Endothelial cell of umbilical vein (primary cell): ENCODE measurements around the gene FRMD7. TPM values are rescaled to one million over a fixed set of nuclear protein-coding genes. Genes with fewer than 3 reads are reported as not detected.

ENCODE experiments used
- BruUV-seq: library from RNA; stranded (reverse); fragments of 400-500 nt; replicated peaks from 2 replicates; lab custom pipeline; 2021; lab: Mats Ljungman, UMichigan
- CTCF ChIA-PET: fragments of 300-600, 350-600 bp; sonication (Branson Sonifier 250); formaldehyde crosslinking; loops from one replicate; lab custom pipeline; 2021; ENCODE audit warnings: antibody characterized with exemption, inconsistent platforms; lab: Charles Lee
- POLR2A ChIA-PET: fragments of 300-600, 350-600 bp; sonication (Branson Sonifier 250); formaldehyde crosslinking; loops from one replicate; lab custom pipeline; 2021; ENCODE audit warnings: antibody characterized with exemption, inconsistent platforms; lab: Charles Lee
- DNase-seq: peaks from one replicate; pipeline ENCODE4 v3.0.0-alpha.2; 2011; ENCODE audit warnings: low read depth, low spot score
- FAIRE-seq: peaks from 2 replicates; lab custom pipeline; 2011; peaks lifted over from hg19 to GRCh38; lab: Jason Lieb, UNC
- H2AFZ ChIP-seq: 2 replicates; pipeline ENCODE4 v1.6.0; 2012; ENCODE audit warnings: low read depth, low read length, control low read depth, inconsistent platforms
- H3K27ac ChIP-seq: 2 replicates; pipeline ENCODE4 v1.5.1; 2011; ENCODE audit warnings: low read depth, mild to moderate bottlenecking, control low read depth, low read length, moderate library complexity; ENCODE audit not compliant: insufficient read depth
- H3K27me3 ChIP-seq, 2 experiments: 2 replicates each; pipeline versions ENCODE4 v1.6.0 to v1.6.1; 2011; ENCODE audit warnings: low read length in 2 of 2, mixed read lengths in 1 of 2; ENCODE audit not compliant: control insufficient read depth in 2 of 2, insufficient read depth in 2 of 2
- H3K36me3 ChIP-seq, 2 experiments: 2 replicates in 1 of 2; 3 replicates in 1 of 2; pipeline ENCODE4 v1.5.1; 2011; ENCODE audit warnings: low read length in 2 of 2, mild to moderate bottlenecking in 1 of 2, moderate library complexity in 1 of 2; ENCODE audit not compliant: control insufficient read depth in 2 of 2, insufficient read depth in 2 of 2; ENCODE audit errors: extremely low read depth in 1 of 2
- H3K4me1 ChIP-seq: 3 replicates; pipeline ENCODE4 v1.5.1; 2011; ENCODE audit warnings: mild to moderate bottlenecking, low read length; ENCODE audit not compliant: control insufficient read depth, insufficient read depth; ENCODE audit errors: extremely low read depth
- H3K4me2 ChIP-seq: 2 replicates; pipeline ENCODE4 v1.6.1; 2011; ENCODE audit warnings: low read length, control low read depth, mixed read lengths; ENCODE audit not compliant: insufficient read depth
- H3K4me3 ChIP-seq, 3 experiments: fragments of 200-600 bp in 1 of 3; sonication (generic), shearing (Covaris generic) in 1 of 3; replicated peaks in 1 of 3; 2 replicates each; pipeline ENCODE4 v1.5.1; 2011 to 2016; ENCODE audit warnings: control low read depth in 3 of 3, low read length in 3 of 3, mild to moderate bottlenecking in 2 of 3, inconsistent platforms in 1 of 3, low read depth in 1 of 3, moderate library complexity in 1 of 3; ENCODE audit not compliant: insufficient read depth in 1 of 3
- H3K79me2 ChIP-seq: 2 replicates; pipeline ENCODE4 v1.6.0; 2012; ENCODE audit warnings: low read length, inconsistent platforms; ENCODE audit not compliant: control insufficient read depth, insufficient read depth
- H3K9ac ChIP-seq: replicated peaks from 2 replicates; pipeline ENCODE3; 2011; ENCODE audit warnings: low read length, control low read depth; ENCODE audit not compliant: insufficient read depth; ENCODE audit errors: extremely low read depth
- H3K9me1 ChIP-seq: replicated peaks from 3 replicates; pipeline ENCODE4 v1.6.0; 2011; ENCODE audit warnings: mild to moderate bottlenecking, low read length; ENCODE audit not compliant: control insufficient read depth, insufficient read depth; ENCODE audit errors: extremely low read depth
- H3K9me3 ChIP-seq: replicated peaks from 2 replicates; pipeline ENCODE4 v1.5.1; 2012; ENCODE audit warnings: low read length, inconsistent platforms; ENCODE audit not compliant: control insufficient read depth, insufficient read depth
- H4K20me1 ChIP-seq: replicated peaks from 2 replicates; pipeline ENCODE3; 2011; ENCODE audit warnings: mild to moderate bottlenecking, low read length; ENCODE audit not compliant: control insufficient read depth, insufficient read depth; ENCODE audit errors: extremely low read depth
- EZH2 ChIP-seq: IDR thresholded peaks from 2 replicates; pipeline ENCODE4 v1.6.1; 2012; ENCODE audit warnings: borderline replicate concordance, low read depth, mild to moderate bottlenecking, moderate library complexity, low read length, inconsistent platforms; ENCODE audit not compliant: severe bottlenecking
- FOS ChIP-seq: IDR thresholded peaks from 2 replicates; pipeline ENCODE4 v1.6.1; 2011; ENCODE audit warnings: mild to moderate bottlenecking, low read length, moderate library complexity, borderline replicate concordance; ENCODE audit not compliant: insufficient read depth
- GATA2 ChIP-seq: IDR thresholded peaks from 2 replicates; pipeline ENCODE4 v1.7.0; 2011; ENCODE audit warnings: low read depth, mild to moderate bottlenecking, moderate library complexity, mixed read lengths, low read length; ENCODE audit not compliant: insufficient read length, insufficient read depth
- JUN ChIP-seq: IDR thresholded peaks from 2 replicates; pipeline ENCODE4 v1.6.1; 2011; ENCODE audit warnings: borderline replicate concordance, low read depth; ENCODE audit not compliant: insufficient read length, insufficient read depth
- MYC ChIP-seq: IDR thresholded peaks from one replicate; pipeline ENCODE4 v1.6.1; 2011; ENCODE audit warnings: mild to moderate bottlenecking, low read depth, low read length
- POLR2A ChIP-seq: IDR thresholded peaks from 2 replicates; pipeline ENCODE4 v1.6.1; 2012; ENCODE audit warnings: low read depth, mild to moderate bottlenecking, control low read depth, low read length
- POLR2AphosphoS5 ChIP-seq: IDR thresholded peaks from 2 replicates; pipeline ENCODE4 v1.6.1; 2012; ENCODE audit warnings: low read depth, mild to moderate bottlenecking, control low read depth, low read length, moderate library complexity; ENCODE audit not compliant: insufficient read depth
- dilution Hi-C: fragments of 300-500 bp; cut with MboI; formaldehyde crosslinking; loops from one replicate; pipeline ENCODE4 v1.15.0; 2019; ENCODE audit warnings: low sequenced_read_pairs; ENCODE audit not compliant: extremely low pct_ligation_motif_present
- intact Hi-C: fragments of 100-400 bp; cut with micrococcal nuclease; formaldehyde crosslinking; loops from one replicate; pipeline ENCODE4 v1.10.0; 2022
- polyA plus RNA-seq, 4 experiments: library from polyadenylated mRNA; depleted of rRNA in 3 of 4; stranded (reverse) in 3 of 4; unstranded in 1 of 4; fragments of >200 nt; gene quantifications; 2 replicates each; pipeline versions ENCODE4 v1.2.1 to v1.2.3, GENCODE V29; 2011 to 2012; ENCODE audit warnings: missing spikeins in 1 of 4
- total RNA-seq: library from RNA; stranded (reverse); gene quantifications from 2 replicates; pipeline ENCODE4 v1.2.3, GENCODE V29; 2021
- TF ChIP-seq, protein P1 (sequence below): IDR thresholded peaks from 2 replicates; pipeline ENCODE4 v1.6.1; 2011; ENCODE audit not compliant: insufficient read depth, insufficient read length
- TF ChIP-seq, protein P2 (sequence below), 2 donors: IDR thresholded peaks; 1 replicate in 1 of 2; 2 replicates in 1 of 2; pipeline ENCODE4 v1.5.1; 2011; ENCODE audit warnings: low read length in 2 of 2, mild to moderate bottlenecking in 2 of 2, moderate library complexity in 2 of 2, control low read depth in 1 of 2, inconsistent platforms in 1 of 2, low read depth in 1 of 2; ENCODE audit not compliant: insufficient read depth in 1 of 2; ENCODE audit errors: extremely low read depth in 1 of 2

FRMD7 gene
- total and polyA plus RNA-seq, 2 donors (not counting 3 experiments of a cell fraction or from before 2014, with no cell fraction given), result not detected

DNA sequence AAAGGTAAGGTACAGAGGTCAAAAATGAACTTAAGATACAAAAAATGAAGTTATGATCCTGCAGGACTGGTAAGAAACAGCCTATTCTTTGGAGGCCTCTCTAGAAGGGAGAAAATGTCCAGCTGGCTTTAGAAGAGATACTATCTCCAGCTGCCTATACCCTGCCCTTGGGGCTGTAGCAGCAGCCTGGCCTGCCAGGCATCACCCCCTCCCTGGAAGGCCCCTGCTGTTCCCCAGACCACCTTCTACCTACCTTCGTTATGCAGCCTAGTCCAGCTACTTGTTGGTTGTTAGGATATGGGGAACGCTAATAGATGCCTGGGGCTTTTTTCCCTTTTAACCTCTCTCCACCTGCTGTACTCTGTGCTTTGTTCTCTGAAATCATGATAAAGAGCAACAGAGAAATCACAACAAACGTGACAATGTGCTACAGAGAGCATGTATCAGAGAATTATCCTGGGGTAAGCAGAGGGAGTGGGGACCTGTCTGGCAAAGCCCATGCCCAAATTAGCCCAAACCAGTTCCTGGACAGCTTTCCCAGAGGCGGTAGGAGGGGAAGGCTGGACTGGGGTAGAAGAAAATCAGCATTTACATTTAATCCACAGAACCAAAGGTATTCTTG is 34.5 kb downstream of the FRMD7 start:
- Histone ChIP-seq H3K9me1 (no peaks in the 10 kb centered on the region), H2AFZ (no peak overlapping the region), H3K79me2 (no peaks in the 10 kb centered on the region), H3K4me3 (no peak overlapping the region), H3K36me3 (no peaks in the 10 kb centered on the region), H3K27ac (no peak overlapping the region), H3K27me3 (no peaks in the 10 kb centered on the region), H3K9ac (no peak overlapping the region), H3K4me1 (no peaks in the 10 kb centered on the region), H3K4me2 (no peak overlapping the region), H4K20me1 (no peaks in the 10 kb centered on the region), H3K9me3 (no peaks in the 10 kb centered on the region)
- ChIA-PET POLR2A (no interaction called here), CTCF (interaction anchor here (1.4 to 4.6 kb wide), 10 partner anchors 10 to 522 kb away, joined by 3 to 113 read pairs (median 9); partner anchors contain the start of genes FRMD7 and RAP2C)
- intact Hi-C loops, result no loop called here
- DNase-seq, result no peak
- dilution Hi-C loops, result no loop called here
- BruUV-seq, result no TSS peak
- FAIRE-seq, result no peak
- TF ChIP-seq POLR2AphosphoS5 (no peak), MYC (no peak), FOS (no peak), EZH2 (no peak), JUN (no peak)
- TF ChIP-seq, protein P1, sequence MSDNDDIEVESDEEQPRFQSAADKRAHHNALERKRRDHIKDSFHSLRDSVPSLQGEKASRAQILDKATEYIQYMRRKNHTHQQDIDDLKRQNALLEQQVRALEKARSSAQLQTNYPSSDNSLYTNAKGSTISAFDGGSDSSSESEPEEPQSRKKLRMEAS, result no peak

GRCh38 chrX:132092439-132093065 is 35.3 kb downstream of the FRMD7 start:
- DNase-seq (peak; percentile 68), FAIRE-seq (peak; percentile 82)
- Histone ChIP-seq H3K4me3 (no peak overlapping the region), H3K27me3 (no peaks in the 10 kb centered on the region), H3K4me1 (no peaks in the 10 kb centered on the region), H2AFZ (no peak overlapping the region), H3K36me3 (no peaks in the 10 kb centered on the region), H3K27ac (no peak overlapping the region), H3K9ac (no peak overlapping the region), H3K9me1 (no peaks in the 10 kb centered on the region), H3K4me2 (no peak overlapping the region), H3K79me2 (no peaks in the 10 kb centered on the region), H3K9me3 (no peaks in the 10 kb centered on the region), H4K20me1 (no peaks in the 10 kb centered on the region)
- ChIA-PET CTCF (interaction anchor here (0.6 to 4.6 kb wide), 38 partner anchors 8 to 551 kb away, joined by 3 to 113 read pairs (median 6); partner anchors contain the start of genes FRMD7 and RAP2C), POLR2A (no interaction called here)
- intact Hi-C loops, result loop anchor here (1.0 kb wide), 1 partner anchor 127 kb away; the partner anchor contains the start of gene RAP2C
- dilution Hi-C loops, result no loop called here
- no peak for TF ChIP-seq POLR2A
- no peak for TF ChIP-seq GATA2
- TF ChIP-seq, protein P2, sequence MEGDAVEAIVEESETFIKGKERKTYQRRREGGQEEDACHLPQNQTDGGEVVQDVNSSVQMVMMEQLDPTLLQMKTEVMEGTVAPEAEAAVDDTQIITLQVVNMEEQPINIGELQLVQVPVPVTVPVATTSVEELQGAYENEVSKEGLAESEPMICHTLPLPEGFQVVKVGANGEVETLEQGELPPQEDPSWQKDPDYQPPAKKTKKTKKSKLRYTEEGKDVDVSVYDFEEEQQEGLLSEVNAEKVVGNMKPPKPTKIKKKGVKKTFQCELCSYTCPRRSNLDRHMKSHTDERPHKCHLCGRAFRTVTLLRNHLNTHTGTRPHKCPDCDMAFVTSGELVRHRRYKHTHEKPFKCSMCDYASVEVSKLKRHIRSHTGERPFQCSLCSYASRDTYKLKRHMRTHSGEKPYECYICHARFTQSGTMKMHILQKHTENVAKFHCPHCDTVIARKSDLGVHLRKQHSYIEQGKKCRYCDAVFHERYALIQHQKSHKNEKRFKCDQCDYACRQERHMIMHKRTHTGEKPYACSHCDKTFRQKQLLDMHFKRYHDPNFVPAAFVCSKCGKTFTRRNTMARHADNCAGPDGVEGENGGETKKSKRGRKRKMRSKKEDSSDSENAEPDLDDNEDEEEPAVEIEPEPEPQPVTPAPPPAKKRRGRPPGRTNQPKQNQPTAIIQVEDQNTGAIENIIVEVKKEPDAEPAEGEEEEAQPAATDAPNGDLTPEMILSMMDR (IDR thresholded peaks at IDR 0.05; ENCODE audit: extremely low read depth in 1 of 2, insufficient read depth in 1 of 2, low read depth in 1 of 2, low read length in 2 of 2), result peak; percentile 38 to 60
- no TSS peak for BruUV-seq
